UCSD-AML1 (cell line): ENCODE data around the gene GORASP1.

ENCODE experiments used
- DNase-seq: peaks from one replicate; lab custom pipeline; 2025; ENCODE audit not compliant: unreplicated experiment; lab: John Stamatoyannopoulos, UW

Gene GORASP1

DNA sequence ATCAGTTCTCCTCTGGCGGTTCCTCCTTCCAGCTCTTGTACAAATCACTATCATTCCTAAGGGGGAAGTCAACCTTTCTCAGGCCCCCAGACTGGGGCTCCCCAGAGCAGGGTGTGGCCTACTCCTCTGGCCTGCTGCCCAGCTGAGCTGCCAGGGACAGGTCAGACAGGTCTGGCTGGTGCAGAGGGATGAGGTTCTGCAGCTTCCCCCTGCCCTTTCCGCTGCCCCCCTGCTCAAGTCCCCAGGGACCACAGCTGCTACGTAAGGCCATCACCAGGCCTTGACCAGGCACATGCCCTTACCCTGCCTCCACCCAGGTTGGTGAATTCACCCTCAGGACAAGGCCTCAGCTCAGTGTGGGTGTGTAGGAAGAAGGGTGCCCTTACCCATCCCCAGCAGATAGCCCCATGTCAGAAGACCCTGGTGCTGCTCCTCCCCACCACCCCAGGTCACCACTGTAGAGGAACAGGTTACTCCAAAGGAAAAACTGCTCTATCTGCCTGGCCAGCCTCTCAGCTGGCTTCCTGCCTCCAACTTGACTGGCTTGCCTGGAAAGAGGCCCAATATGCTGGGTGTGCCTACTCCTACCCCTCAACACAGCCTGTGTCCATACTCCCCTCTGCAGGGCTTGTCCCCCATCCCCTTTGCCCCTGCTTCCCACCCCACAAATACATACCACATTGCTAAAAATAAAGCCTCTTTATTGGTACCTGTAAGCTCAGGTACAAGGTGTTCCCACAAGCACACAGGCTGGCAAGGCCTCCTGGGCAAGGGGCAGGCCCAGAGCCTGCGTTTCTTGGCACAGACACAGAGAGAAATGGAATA, 34.0 kb upstream of the GORASP1 start:
- no peak for DNase-seq

- DNase-seq, result no peak
Observed at GRCh38 chr3:39140341-39140971, 33.0 kb upstream of the GORASP1 start.

DNA sequence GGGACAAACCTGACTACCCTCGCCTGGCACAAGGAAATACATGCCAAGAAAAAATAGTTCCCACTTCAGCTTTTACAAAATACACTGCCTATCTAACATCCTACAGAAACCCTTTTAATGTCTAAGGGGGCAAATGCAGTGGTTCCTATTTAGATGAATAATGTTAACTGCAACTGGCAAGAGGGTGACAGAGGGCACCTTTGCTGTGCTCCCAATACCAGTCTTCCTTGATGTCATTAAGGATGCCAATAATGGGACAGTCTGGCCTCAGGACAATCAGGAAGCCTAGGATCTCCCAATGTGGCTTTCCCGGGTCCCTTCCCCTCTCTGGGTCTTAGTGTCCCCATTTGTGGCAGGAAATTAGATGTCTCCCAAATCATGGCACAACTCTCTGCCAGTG, 32.0 kb upstream of the GORASP1 start:
- DNase-seq, result no peak

GRCh38 chr3:39138804-39139415, 31.5 kb upstream of the GORASP1 start:
- no peak for DNase-seq

- no peak for DNase-seq
Observed at GRCh38 chr3:39137991-39138803, 30.8 kb upstream of the GORASP1 start.

DNA sequence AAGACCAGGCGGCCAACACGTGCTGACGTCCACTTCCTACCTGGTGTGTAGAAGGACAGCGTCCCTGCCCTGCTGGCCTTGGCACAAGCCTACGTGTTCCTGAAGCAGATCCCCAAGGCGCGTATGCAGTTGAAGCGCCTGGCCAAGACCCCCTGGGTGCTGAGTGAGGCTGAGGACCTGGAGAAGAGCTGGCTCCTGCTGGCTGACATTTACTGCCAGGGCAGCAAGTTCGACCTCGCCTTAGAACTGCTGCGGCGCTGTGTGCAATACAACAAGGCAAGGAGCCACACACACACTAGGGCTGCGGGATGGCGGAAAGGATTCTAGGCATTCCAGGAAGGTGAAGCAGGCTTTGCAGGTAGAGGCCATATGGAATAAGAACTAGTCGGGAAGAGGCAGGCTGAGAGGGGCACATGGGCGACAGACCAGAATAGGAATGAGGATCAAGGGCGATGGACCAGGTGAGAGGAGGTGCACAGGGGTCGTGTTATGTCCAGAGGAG, 30.1 kb upstream of the GORASP1 start:
- no peak for DNase-seq

DNA sequence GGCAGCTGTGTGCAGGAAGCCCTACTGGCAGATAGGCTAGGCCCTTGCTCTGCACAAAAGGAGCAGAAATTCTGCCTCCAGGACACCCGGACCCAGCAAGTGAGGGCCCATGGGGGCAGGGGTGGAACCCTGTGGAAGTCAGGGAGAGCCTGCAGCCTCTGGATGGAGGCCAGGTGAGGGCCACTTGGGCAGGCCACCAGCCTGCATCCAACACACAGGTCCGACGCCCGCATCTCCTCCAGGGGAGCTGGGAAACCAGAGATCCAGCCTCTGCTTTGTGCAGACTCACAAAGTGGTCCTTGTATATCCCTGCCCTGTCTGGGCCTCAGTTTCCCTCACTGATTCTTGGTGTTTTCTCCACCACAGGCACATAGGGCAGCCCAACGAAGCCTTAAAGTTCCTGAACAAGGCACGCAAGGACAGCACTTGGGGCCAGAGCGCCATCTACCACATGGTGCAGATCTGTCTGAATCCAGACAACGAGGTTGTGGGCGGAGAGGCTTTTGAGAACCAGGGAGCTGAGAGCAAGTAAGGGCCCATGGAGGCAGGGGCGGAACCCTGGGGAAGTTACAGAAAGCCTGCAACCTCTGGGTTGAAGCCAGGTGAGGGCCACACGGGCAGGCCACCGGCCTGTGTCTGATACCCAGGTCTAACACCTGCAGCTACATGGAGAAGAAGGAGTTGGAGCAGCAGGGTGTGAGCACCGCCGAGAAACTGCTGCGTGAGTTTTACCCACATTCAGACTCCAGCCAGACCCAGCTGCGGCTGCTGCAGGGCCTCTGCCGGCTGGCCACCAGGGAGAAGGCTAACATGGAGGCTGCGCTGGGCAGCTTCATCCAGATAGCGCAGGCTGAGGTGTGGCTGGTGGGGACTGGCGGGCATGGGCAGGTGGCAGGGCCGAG, 29.4 kb upstream of the GORASP1 start:
- no peak for DNase-seq

- DNase-seq, result no peak
Observed at GRCh38 chr3:39135170-39135805, 27.9 kb upstream of the GORASP1 start.

DNA sequence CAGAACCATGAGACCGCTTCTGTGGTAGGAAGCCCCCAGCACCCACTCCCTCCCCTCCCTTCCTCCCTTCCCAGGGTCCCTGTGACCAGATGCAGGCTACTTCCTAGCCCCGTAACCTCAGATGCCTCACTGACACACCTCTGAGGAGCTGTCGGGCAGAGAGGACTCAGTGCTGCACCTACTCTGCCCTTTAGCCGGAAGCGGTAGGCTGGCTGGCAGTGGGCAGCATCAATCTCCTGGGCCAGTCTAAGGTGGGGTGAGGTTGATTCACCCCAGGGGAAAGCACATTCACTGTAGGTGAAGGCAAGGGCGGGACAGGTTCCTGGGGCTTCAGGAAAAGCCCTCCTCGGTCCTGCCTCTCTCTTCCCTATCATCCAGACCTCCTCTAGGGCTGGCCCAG, 26.9 kb upstream of the GORASP1 start:
- no peak for DNase-seq

DNA sequence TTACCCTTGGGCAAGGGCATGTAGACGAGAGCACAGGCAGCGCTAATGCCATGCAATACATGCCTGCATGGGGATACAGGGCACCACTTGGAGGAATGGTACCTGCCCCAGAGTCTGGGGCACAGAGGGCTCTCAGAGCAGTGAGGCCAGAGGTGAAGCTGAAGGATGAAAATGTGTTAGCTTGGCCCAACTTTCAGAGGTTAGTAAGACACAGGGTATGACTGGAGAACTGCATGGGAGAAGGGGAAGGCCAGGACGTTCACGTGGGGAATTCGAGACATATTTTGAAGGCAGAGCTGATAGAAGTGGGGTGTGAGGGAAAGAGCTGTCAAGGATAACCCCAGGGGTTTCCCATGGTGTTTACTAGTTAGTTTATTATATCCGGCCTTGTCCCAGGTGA, 26.4 kb upstream of the GORASP1 start:
- no peak for DNase-seq

DNA sequence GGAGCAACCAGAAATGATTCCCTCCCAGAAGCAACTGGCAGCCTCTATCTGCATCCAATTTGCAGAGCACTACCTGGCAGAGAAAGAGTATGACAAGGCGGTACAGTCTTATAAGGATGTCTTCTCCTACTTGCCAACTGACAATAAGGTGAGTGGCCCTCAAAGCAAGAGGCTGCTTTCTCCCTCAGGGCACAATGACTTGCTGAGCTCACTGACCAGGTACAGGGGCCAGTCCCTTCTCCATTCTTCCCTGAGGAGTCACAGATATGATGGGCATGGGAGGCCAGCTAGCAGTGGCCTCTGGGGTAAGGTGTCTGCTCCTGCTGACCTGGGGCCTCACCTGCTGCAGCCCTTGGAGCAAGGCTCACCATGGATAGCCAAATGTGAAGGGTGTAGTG, 25.7 kb upstream of the GORASP1 start:
- DNase-seq, result no peak

DNA sequence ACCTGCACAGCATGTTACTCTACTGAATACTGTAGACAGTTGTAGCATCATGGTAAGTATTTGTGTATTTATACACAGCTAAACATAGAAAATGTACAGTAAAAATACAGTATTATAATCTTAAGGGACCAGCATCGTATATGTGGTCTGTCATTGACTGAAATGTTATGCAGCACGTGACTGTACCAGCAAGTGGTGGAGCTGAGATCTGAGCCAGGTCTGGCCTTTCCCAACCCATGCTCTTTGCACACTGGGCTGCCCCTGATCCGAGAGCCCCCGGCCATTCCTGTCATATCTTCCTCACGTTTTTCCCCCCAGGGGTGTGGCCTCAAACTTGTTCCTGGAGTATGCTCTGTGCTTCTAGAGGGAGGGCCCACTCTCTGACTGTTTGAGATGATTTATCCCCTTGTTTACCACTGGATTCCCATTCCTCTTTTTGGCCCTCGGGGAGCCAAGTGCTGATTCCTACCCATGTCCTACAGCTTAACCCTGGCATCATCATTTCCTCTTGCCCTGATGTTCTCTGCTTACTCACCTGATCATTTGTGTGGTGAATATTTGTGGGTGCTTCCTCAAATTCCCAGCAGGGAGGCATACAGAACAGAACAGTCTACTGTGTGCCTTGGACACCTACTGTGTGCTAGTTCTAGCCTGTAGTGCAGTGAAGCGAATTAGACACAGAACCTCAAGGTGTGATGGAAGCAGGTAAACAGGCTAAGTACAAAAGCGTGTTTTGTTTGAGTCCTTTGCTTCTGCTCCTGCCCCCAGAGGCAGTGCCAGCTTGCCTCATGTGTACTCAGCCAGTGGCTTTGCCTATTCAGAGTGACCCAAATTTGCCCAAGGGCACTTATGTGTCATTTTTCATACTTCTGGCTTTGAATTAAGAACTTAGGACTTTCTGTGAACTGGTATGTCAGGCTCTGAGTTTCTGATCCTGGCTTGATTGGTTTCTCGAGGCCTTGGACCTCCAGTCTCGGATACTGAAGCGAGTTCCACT, 25.0 kb upstream of the GORASP1 start:
- no peak for DNase-seq

DNA sequence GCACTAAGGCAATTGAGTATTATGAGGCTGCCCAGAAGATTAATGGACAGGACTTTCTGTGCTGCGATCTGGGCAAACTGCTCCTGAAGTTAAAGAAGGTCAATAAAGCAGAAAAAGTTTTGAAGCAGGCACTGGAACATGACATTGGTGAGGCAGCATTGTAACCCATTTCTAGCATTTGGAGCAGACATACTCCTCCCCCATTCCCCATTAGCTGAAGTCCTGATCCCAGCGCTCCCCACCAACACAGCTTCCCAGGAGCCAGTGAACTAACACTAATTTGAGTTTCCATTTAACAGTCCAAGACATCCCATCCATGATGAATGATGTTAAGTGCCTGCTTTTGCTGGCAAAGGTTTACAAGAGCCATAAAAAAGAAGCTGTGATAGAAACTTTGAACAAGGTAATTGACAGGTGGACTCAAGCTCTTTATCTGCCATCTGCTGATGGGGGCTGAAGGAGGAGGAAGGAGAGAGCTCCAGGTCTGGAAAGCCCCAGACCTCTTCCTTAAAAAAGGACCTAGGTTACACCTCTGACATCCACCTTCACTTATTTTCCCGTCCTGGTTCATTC, 23.4 kb upstream of the GORASP1 start:
- DNase-seq, result no peak

DNA sequence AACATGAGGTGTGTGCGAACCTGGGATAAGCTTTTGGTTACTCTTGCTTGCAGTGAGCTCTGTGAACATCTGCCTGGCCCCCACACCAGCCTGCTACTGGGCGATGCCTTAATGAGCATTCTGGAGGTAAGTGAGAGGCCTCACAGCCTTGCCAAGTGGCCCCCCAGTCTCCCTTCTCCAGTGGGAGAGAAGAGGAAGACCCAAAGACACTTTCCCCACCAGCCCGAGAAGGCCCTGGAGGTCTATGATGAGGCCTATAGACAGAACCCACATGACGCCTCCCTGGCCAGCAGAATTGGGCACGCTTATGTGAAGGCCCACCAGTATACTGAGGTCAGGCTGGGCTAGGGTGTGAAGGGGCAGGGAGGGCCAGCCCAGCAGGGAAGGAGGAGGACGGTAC, 22.6 kb upstream of the GORASP1 start:
- no peak for DNase-seq

DNA sequence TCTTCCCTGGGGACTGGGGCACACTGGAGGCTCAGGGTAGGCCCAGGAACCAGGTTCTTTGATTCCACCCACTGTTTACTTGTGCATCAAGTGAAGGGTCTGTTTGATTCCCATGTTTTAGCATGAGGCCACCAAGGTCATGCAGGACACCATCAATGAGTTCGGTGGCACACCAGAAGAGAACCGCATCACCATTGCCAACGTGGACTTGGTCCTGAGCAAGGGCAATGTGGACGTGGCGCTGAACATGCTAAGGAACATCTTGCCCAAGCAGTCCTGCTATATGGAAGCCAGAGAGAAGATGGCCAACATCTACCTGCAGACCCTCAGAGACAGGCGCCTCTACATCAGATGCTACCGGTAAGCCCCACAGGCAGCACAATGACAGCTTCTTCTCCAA, 21.5 kb upstream of the GORASP1 start:
- DNase-seq, result no peak

DNA sequence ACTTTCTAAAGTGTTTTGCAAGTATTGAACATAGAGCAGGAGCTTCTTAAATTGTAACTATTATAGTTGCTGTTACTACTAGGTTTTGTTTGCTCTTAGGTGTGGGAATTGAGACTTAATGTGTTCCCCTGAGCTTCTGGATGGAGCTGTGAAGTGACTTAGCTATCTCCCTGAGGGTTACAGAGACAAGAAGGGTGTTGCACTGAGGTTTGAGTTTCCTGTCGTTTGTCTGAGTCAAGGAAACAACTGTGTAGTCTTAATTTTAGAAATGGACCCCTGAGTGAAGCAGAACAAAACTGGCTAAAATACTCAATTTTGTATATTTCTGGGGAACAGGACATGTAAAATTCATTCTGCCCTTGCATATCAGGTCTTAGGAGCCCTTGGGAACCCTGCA, 20.5 kb upstream of the GORASP1 start:
- no peak for DNase-seq

DNA sequence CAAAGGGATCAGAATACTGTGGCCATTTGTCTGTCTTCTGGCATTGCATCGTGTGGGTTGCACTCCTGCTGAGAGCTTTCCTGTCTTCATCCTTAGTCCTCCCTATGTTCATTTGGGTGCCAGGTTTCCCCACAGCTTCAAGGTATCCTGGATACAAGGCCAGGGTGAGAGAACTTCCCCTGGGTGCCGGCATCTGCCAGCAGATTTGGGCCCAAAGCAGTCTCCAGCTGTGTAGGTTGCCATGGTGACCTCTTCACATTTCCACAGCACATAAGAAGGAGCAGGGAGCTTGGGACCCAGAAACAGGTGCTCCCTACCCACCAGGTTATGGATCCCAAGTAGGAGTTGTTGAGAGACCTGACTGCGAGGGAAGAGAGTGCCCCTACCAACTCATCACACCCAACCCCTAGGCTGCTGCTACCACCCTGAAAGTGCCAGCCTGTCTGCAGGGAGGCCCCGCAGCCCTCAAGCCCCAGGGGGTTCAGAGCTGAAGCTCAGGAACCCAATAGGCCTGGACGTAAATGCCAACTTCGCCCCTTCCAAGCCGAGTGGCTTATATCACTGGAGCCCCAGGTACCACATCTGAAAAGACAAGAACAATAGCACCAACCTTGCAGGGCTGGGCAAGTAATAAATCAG, 20.0 kb upstream of the GORASP1 start:
- DNase-seq, result no peak
